HK-2 (cell line): ENCODE results near the gene DIMT1.

Experiments used
- DNase-seq: peaks from one replicate; pipeline ENCODE4 v3.0.0-alpha.2; 2018; ENCODE audit not compliant: unreplicated experiment

Gene DIMT1

DNA sequence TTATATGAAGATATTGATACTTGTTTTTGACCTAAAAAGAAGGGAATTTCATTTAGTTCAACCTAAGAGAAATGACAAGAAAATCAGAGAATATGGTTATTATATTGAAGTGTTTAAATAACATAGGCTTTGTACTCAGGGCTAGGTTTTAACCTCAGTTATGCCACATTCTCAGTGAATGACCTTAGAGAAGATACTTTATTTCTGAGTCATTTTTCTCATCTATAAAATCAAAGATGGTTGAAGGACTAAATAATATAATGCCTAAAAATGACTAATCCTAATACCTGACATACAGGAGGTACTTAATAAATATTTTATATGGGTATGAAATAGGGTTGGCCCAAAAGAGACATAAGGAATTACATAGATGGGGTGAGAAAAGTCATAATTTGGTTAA, 32.3 kb downstream of the DIMT1 start:
- no peak for DNase-seq

DNA sequence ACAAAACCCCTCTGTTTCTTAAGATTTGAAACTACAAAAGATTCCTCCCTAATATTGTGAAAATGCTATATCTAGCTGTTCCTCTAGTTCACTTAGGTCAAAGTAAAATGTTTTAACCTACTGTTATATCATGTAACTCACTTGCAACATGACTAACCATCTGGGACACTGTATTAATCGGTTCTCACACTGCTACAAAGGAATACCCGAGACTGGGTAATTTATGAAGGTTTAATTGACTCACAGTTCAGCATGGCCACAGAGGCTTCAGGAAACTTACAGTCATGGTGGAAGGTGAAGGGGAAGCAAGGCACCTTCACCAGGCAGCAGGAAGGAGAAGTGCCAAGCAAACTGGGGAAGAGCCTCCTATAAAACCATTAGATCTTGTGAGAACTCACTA, 34.7 kb downstream of the DIMT1 start:
- DNase-seq = no peak

- DNase-seq = no peak
Observed at GRCh38 chr5:62362701-62363100, 41.0 kb downstream of the DIMT1 start.

- DNase-seq = no peak
Observed at GRCh38 chr5:62354028-62354874, 49.5 kb downstream of the DIMT1 start.

GRCh38 chr5:62348723-62349481, 54.8 kb downstream of the DIMT1 start:
- no peak for DNase-seq

- DNase-seq = no peak
Observed at GRCh38 chr5:62347928-62348327, 55.8 kb downstream of the DIMT1 start.

DNA sequence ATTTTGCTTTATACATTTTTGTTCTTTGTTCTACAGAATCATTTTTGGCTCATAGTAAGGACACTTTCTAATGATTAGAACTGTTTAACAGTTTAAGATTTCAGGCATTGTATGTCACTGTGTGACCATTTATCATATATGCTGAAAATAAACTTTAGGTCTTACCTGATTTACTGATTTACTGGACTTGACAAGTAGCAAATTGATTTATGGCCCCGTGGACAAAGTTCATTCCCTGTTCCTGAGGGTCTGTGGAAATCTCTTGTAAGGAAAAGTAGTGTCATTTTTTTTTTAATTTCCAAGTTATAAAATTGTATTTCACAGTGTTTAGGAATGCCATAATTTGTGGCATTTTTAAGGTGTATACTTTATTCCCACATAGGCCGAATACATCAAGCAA, 57.0 kb downstream of the DIMT1 start:
- DNase-seq = no peak

DNA sequence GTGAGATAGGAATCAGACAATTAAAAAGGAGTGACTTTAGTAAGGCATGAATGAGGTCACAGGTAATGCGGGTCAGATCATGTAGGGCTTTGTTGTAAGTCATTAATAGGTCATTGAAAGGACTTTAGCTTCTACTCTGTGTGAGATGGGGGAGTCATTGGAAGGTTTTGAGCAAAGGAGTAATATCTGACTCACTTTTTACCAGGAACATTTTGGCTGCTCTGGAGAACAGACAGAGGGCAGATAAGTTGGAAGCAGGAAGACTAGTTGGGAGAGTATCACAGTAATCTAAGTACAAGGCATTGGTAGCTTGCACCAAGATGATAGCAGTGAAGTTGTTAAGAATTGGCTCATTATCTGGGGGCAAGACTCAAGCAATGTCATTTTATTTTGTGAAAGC, 60.3 kb downstream of the DIMT1 start:
- no peak for DNase-seq

DNA sequence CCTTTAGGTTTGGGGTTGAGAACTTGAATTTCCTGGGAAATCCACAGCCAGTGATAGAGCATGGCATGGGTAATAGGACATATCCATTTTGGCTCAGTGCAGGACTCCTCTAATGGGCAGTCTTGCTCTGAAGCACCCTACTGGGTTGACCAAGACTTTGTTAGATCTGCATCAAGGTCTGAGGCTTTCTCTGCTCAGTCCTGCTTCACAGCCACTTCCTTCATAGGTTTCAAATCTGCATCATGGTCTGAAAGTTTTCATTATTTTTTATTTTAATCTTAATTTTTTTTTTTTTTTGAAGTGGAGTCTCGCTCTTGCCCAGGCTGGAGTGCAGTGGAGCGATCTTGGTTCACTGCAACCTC, 61.2 kb downstream of the DIMT1 start:
- DNase-seq = no peak

DNA sequence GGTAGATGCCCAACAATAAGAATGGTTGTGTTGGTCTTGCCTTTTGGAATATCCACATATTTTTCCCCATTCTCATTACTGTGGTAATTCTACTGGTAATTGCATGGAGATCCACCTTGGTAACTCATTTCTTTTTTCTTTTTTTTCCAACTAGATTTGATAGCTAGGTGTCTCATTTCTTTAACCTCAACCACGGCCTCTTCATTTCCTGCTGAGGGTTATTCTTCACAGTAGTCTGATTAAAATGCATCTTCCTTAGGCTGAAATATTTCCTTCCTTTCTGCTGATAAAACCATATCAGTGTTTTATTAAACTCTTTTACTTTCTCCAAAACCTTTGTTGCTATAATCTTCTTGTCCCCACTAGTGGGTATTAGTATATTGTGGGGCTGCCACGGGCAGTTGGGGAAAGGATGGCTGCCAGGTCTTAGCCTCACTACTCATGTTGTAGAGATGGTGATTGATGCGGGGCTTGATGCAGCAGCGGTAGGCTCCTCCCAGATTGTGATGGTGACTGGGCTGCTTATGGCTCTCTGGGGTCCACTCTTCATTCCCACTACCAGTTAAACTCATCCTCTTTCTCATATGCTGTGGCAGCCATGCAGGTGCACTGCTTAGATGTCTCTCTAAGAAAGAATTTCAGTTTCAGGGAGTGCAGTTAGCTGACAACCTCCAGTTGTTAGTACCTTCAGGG, 61.8 kb downstream of the DIMT1 start:
- no peak for DNase-seq

- no peak for DNase-seq
Observed at GRCh38 chr5:62340979-62341378, 62.7 kb downstream of the DIMT1 start.

DNA sequence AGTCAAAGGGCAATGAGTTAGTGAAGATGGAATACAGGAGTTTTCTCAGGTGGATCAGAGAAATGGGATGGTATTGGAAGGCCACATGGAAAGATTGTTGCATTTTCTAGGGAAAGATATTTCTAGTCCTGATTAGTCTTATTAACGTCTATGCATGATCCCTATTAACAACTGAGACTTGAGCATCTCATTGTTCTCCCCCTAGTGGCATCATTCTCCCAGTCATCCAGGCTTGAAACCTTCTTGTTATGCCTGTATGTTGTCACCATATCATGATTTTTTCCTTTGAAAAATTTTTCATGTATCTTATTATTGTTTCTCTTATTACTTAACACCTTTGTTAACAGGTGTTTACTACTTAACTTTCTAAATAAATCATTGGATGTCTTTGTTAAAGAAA, 63.3 kb downstream of the DIMT1 start:
- DNase-seq = no peak
